Endothelial cell of umbilical vein (primary cell): Measurements from ENCODE around the gene MAP2K7. TPM values are rescaled to one million over a fixed set of nuclear protein-coding genes. Genes with fewer than 3 reads are reported as not detected.

Experiments
- BruUV-seq: library from RNA; stranded (reverse); fragments of 400-500 nt; replicated peaks from 2 replicates; lab custom pipeline; 2021; lab: Mats Ljungman, UMichigan
- CTCF ChIA-PET: fragments of 300-600, 350-600 bp; sonication (Branson Sonifier 250); formaldehyde crosslinking; loops from one replicate; lab custom pipeline; 2021; ENCODE audit warnings: antibody characterized with exemption, inconsistent platforms; lab: Charles Lee
- POLR2A ChIA-PET: fragments of 300-600, 350-600 bp; sonication (Branson Sonifier 250); formaldehyde crosslinking; loops from one replicate; lab custom pipeline; 2021; ENCODE audit warnings: antibody characterized with exemption, inconsistent platforms; lab: Charles Lee
- DNase-seq: peaks from one replicate; pipeline ENCODE4 v3.0.0-alpha.2; 2011; ENCODE audit warnings: low read depth, low spot score
- FAIRE-seq: peaks from 2 replicates; lab custom pipeline; 2011; peaks lifted over from hg19 to GRCh38; lab: Jason Lieb, UNC
- H2AFZ ChIP-seq: 2 replicates; pipeline ENCODE4 v1.6.0; 2012; ENCODE audit warnings: low read depth, low read length, control low read depth, inconsistent platforms
- H3K27ac ChIP-seq: 2 replicates; pipeline ENCODE4 v1.5.1; 2011; ENCODE audit warnings: low read depth, mild to moderate bottlenecking, control low read depth, low read length, moderate library complexity; ENCODE audit not compliant: insufficient read depth
- H3K27me3 ChIP-seq, 2 experiments: 2 replicates each; pipeline versions ENCODE4 v1.6.0 to v1.6.1; 2011; ENCODE audit warnings: low read length in 2 of 2, mixed read lengths in 1 of 2; ENCODE audit not compliant: control insufficient read depth in 2 of 2, insufficient read depth in 2 of 2
- H3K36me3 ChIP-seq, 2 experiments: 2 replicates in 1 of 2; 3 replicates in 1 of 2; pipeline ENCODE4 v1.5.1; 2011; ENCODE audit warnings: low read length in 2 of 2, mild to moderate bottlenecking in 1 of 2, moderate library complexity in 1 of 2; ENCODE audit not compliant: control insufficient read depth in 2 of 2, insufficient read depth in 2 of 2; ENCODE audit errors: extremely low read depth in 1 of 2
- H3K4me1 ChIP-seq: 3 replicates; pipeline ENCODE4 v1.5.1; 2011; ENCODE audit warnings: mild to moderate bottlenecking, low read length; ENCODE audit not compliant: control insufficient read depth, insufficient read depth; ENCODE audit errors: extremely low read depth
- H3K4me2 ChIP-seq: 2 replicates; pipeline ENCODE4 v1.6.1; 2011; ENCODE audit warnings: low read length, control low read depth, mixed read lengths; ENCODE audit not compliant: insufficient read depth
- H3K4me3 ChIP-seq, 3 experiments: fragments of 200-600 bp in 1 of 3; sonication (generic), shearing (Covaris generic) in 1 of 3; replicated peaks in 1 of 3; 2 replicates each; pipeline ENCODE4 v1.5.1; 2011 to 2016; ENCODE audit warnings: control low read depth in 3 of 3, low read length in 3 of 3, mild to moderate bottlenecking in 2 of 3, inconsistent platforms in 1 of 3, low read depth in 1 of 3, moderate library complexity in 1 of 3; ENCODE audit not compliant: insufficient read depth in 1 of 3
- H3K79me2 ChIP-seq: 2 replicates; pipeline ENCODE4 v1.6.0; 2012; ENCODE audit warnings: low read length, inconsistent platforms; ENCODE audit not compliant: control insufficient read depth, insufficient read depth
- H3K9ac ChIP-seq: replicated peaks from 2 replicates; pipeline ENCODE3; 2011; ENCODE audit warnings: low read length, control low read depth; ENCODE audit not compliant: insufficient read depth; ENCODE audit errors: extremely low read depth
- H3K9me1 ChIP-seq: replicated peaks from 3 replicates; pipeline ENCODE4 v1.6.0; 2011; ENCODE audit warnings: mild to moderate bottlenecking, low read length; ENCODE audit not compliant: control insufficient read depth, insufficient read depth; ENCODE audit errors: extremely low read depth
- H3K9me3 ChIP-seq: replicated peaks from 2 replicates; pipeline ENCODE4 v1.5.1; 2012; ENCODE audit warnings: low read length, inconsistent platforms; ENCODE audit not compliant: control insufficient read depth, insufficient read depth
- H4K20me1 ChIP-seq: replicated peaks from 2 replicates; pipeline ENCODE3; 2011; ENCODE audit warnings: mild to moderate bottlenecking, low read length; ENCODE audit not compliant: control insufficient read depth, insufficient read depth; ENCODE audit errors: extremely low read depth
- EZH2 ChIP-seq: IDR thresholded peaks from 2 replicates; pipeline ENCODE4 v1.6.1; 2012; ENCODE audit warnings: borderline replicate concordance, low read depth, mild to moderate bottlenecking, moderate library complexity, low read length, inconsistent platforms; ENCODE audit not compliant: severe bottlenecking
- FOS ChIP-seq: IDR thresholded peaks from 2 replicates; pipeline ENCODE4 v1.6.1; 2011; ENCODE audit warnings: mild to moderate bottlenecking, low read length, moderate library complexity, borderline replicate concordance; ENCODE audit not compliant: insufficient read depth
- GATA2 ChIP-seq: IDR thresholded peaks from 2 replicates; pipeline ENCODE4 v1.7.0; 2011; ENCODE audit warnings: low read depth, mild to moderate bottlenecking, moderate library complexity, mixed read lengths, low read length; ENCODE audit not compliant: insufficient read length, insufficient read depth
- JUN ChIP-seq: IDR thresholded peaks from 2 replicates; pipeline ENCODE4 v1.6.1; 2011; ENCODE audit warnings: borderline replicate concordance, low read depth; ENCODE audit not compliant: insufficient read length, insufficient read depth
- MYC ChIP-seq: IDR thresholded peaks from one replicate; pipeline ENCODE4 v1.6.1; 2011; ENCODE audit warnings: mild to moderate bottlenecking, low read depth, low read length
- POLR2A ChIP-seq: IDR thresholded peaks from 2 replicates; pipeline ENCODE4 v1.6.1; 2012; ENCODE audit warnings: low read depth, mild to moderate bottlenecking, control low read depth, low read length
- POLR2AphosphoS5 ChIP-seq: IDR thresholded peaks from 2 replicates; pipeline ENCODE4 v1.6.1; 2012; ENCODE audit warnings: low read depth, mild to moderate bottlenecking, control low read depth, low read length, moderate library complexity; ENCODE audit not compliant: insufficient read depth
- dilution Hi-C: fragments of 300-500 bp; cut with MboI; formaldehyde crosslinking; loops from one replicate; pipeline ENCODE4 v1.15.0; 2019; ENCODE audit warnings: low sequenced_read_pairs; ENCODE audit not compliant: extremely low pct_ligation_motif_present
- intact Hi-C: fragments of 100-400 bp; cut with micrococcal nuclease; formaldehyde crosslinking; loops from one replicate; pipeline ENCODE4 v1.10.0; 2022
- polyA plus RNA-seq, 4 experiments: library from polyadenylated mRNA; depleted of rRNA in 3 of 4; stranded (reverse) in 3 of 4; unstranded in 1 of 4; fragments of >200 nt; gene quantifications; 2 replicates each; pipeline versions ENCODE4 v1.2.1 to v1.2.3, GENCODE V29; 2011 to 2012; ENCODE audit warnings: missing spikeins in 1 of 4
- total RNA-seq: library from RNA; stranded (reverse); gene quantifications from 2 replicates; pipeline ENCODE4 v1.2.3, GENCODE V29; 2021
- TF ChIP-seq, protein P1 (sequence below): IDR thresholded peaks from 2 replicates; pipeline ENCODE4 v1.6.1; 2011; ENCODE audit not compliant: insufficient read depth, insufficient read length
- TF ChIP-seq, protein P2 (sequence below), 2 donors: IDR thresholded peaks; 1 replicate in 1 of 2; 2 replicates in 1 of 2; pipeline ENCODE4 v1.5.1; 2011; ENCODE audit warnings: low read length in 2 of 2, mild to moderate bottlenecking in 2 of 2, moderate library complexity in 2 of 2, control low read depth in 1 of 2, inconsistent platforms in 1 of 2, low read depth in 1 of 2; ENCODE audit not compliant: insufficient read depth in 1 of 2; ENCODE audit errors: extremely low read depth in 1 of 2

MAP2K7 gene
- total and polyA plus RNA-seq, 2 donors (not counting 3 experiments of a cell fraction or from before 2014, with no cell fraction given) = 13.8 to 36.0 TPM

DNA sequence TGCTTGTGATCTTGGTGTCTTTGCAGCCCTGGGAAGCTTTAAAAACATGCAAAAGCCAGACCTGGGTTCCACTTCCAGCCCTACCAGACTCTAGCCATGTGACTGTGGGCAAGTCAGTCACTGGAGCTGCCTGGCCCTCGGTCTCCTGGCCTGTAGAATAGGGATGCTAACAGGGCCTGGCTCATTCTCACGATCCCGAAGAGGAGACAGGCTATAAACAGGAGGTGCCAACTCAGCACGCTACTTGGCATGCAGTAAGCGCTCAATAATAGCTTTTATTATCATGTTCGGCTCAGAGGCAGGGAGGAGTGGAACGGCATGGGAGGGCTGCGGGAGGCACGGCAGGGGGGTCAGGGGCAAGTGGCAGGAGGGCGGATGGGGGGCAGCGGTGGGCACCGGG lies 20.6 kb downstream of the MAP2K7 start:
- ChIA-PET CTCF (interaction anchor here (1.5 to 5.1 kb wide), 3 partner anchors 20 to 356 kb away, joined by 3 to 34 read pairs (median 5); partner anchors contain the start of genes MAP2K7 and TIMM44), POLR2A (no interaction called here)
- peaks cover 32% of the 10 kb centered on the region for H3K4me1 ChIP-seq
- H3K9ac ChIP-seq = no peak overlapping the region
- no peak overlapping the region for H3K4me3 ChIP-seq
- no peak overlapping the region for H2AFZ ChIP-seq
- no peak overlapping the region for H3K4me2 ChIP-seq
- no peak for TF ChIP-seq MYC
- TF ChIP-seq EZH2 = no peak
- TF ChIP-seq GATA2 = no peak
- no peak for TF ChIP-seq JUN
- TF ChIP-seq POLR2A = no peak
- TF ChIP-seq FOS = no peak
- TF ChIP-seq, protein P1, sequence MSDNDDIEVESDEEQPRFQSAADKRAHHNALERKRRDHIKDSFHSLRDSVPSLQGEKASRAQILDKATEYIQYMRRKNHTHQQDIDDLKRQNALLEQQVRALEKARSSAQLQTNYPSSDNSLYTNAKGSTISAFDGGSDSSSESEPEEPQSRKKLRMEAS = no peak
- no peak for TF ChIP-seq POLR2AphosphoS5
- TF ChIP-seq, protein P2, sequence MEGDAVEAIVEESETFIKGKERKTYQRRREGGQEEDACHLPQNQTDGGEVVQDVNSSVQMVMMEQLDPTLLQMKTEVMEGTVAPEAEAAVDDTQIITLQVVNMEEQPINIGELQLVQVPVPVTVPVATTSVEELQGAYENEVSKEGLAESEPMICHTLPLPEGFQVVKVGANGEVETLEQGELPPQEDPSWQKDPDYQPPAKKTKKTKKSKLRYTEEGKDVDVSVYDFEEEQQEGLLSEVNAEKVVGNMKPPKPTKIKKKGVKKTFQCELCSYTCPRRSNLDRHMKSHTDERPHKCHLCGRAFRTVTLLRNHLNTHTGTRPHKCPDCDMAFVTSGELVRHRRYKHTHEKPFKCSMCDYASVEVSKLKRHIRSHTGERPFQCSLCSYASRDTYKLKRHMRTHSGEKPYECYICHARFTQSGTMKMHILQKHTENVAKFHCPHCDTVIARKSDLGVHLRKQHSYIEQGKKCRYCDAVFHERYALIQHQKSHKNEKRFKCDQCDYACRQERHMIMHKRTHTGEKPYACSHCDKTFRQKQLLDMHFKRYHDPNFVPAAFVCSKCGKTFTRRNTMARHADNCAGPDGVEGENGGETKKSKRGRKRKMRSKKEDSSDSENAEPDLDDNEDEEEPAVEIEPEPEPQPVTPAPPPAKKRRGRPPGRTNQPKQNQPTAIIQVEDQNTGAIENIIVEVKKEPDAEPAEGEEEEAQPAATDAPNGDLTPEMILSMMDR (IDR thresholded peaks at IDR 0.05; ENCODE audit: extremely low read depth in 1 of 2, insufficient read depth in 1 of 2, low read depth in 1 of 2, low read length in 2 of 2) = no peak
- no TSS peak for BruUV-seq
- no peaks in the 10 kb centered on the region for H3K79me2 ChIP-seq
- intact Hi-C loops (loop anchor here (5.0 kb wide), 1 partner anchor 242 kb away; the partner anchor contains the start of gene TRAPPC5), dilution Hi-C loops (no loop called here)
- FAIRE-seq (no peak), DNase-seq (no peak)
- H3K27me3 ChIP-seq = no peaks in the 10 kb centered on the region
- H3K9me1 ChIP-seq = no peaks in the 10 kb centered on the region
- no peak overlapping the region for H3K27ac ChIP-seq
- no peaks in the 10 kb centered on the region for H4K20me1 ChIP-seq
- peaks cover 0 to 5% of the 10 kb centered on the region in 2 experiments for H3K36me3 ChIP-seq
- H3K9me3 ChIP-seq = no peaks in the 10 kb centered on the region
